Type B pancreatic cell (in vitro differentiated cells): ENCODE measurements around the gene MOBP. TPM values are rescaled to one million over a fixed set of nuclear protein-coding genes. Genes with fewer than 3 reads are reported as not detected.

Source experiments
- DNase-seq: peaks from one replicate; pipeline ENCODE4 v3.0.0; 2021; ENCODE audit warnings: mixed read lengths; ENCODE audit not compliant: unreplicated experiment; ENCODE audit errors: extremely low spot score
- H3K27ac Mint-ChIP-seq: 2 replicates; pipeline ENCODE4 v1.8.0; 2021; ENCODE audit warnings: mild to moderate bottlenecking, mixed read lengths
- H3K27me3 Mint-ChIP-seq: 2 replicates; pipeline ENCODE4 v1.8.0; 2021; ENCODE audit warnings: mixed read lengths
- H3K36me3 Mint-ChIP-seq: 2 replicates; pipeline ENCODE4 v1.8.0; 2021; ENCODE audit warnings: mixed read lengths
- H3K4me1 Mint-ChIP-seq: one replicate; pipeline ENCODE4 v1.8.0; 2021; ENCODE audit warnings: mixed read lengths; ENCODE audit not compliant: unreplicated experiment
- H3K4me3 Mint-ChIP-seq: 2 replicates; pipeline ENCODE4 v1.8.0; 2021; ENCODE audit warnings: mild to moderate bottlenecking, mixed read lengths
- H3K9me3 Mint-ChIP-seq: 2 replicates; pipeline ENCODE4 v1.8.0; 2021; ENCODE audit warnings: mixed read lengths
- CTCF ChIP-seq: fragments of 200-600 bp; sonication (generic); conservative IDR thresholded peaks from 2 replicates; pipeline ENCODE4 v1.5.0; 2021; ENCODE audit warnings: antibody characterized with exemption, mild to moderate bottlenecking
- total RNA-seq: library from RNA; stranded (reverse); gene quantifications from 2 replicates; pipeline ENCODE4 v1.2.1, GENCODE V29; 2021; ENCODE audit warnings: low replicate concordance

MOBP gene
- total RNA-seq, 1 donor from 2014 or later = not detected

GRCh38 chr3:39435006-39435748, 32.3 kb upstream of the MOBP start:
- Mint-ChIP-seq H3K27ac (no peak overlapping the region), H3K9me3 (no peaks in the 10 kb centered on the region), H3K4me1 (no peaks in the 10 kb centered on the region), H3K4me3 (no peak overlapping the region), H3K27me3 (peaks cover under 1% of the 10 kb centered on the region), H3K36me3 (no peaks in the 10 kb centered on the region)
- TF ChIP-seq CTCF = no peak
- no peak for DNase-seq

GRCh38 chr3:39438880-39439279, 28.6 kb upstream of the MOBP start:
- no peaks in the 10 kb centered on the region for H3K36me3 Mint-ChIP-seq
- no peaks in the 10 kb centered on the region for H3K4me1 Mint-ChIP-seq
- no peaks in the 10 kb centered on the region for H3K9me3 Mint-ChIP-seq
- DNase-seq = no peak
- H3K27ac Mint-ChIP-seq = no peak overlapping the region
- H3K27me3 Mint-ChIP-seq = no peaks in the 10 kb centered on the region
- no peak for TF ChIP-seq CTCF
- no peak overlapping the region for H3K4me3 Mint-ChIP-seq

GRCh38 chr3:39440316-39440715, 27.2 kb upstream of the MOBP start:
- no peak overlapping the region for H3K4me3 Mint-ChIP-seq
- peaks cover 10% of the 10 kb centered on the region for H3K27me3 Mint-ChIP-seq
- no peak for TF ChIP-seq CTCF
- H3K4me1 Mint-ChIP-seq = no peaks in the 10 kb centered on the region
- H3K27ac Mint-ChIP-seq = no peak overlapping the region
- no peak for DNase-seq
- no peaks in the 10 kb centered on the region for H3K9me3 Mint-ChIP-seq
- H3K36me3 Mint-ChIP-seq = no peaks in the 10 kb centered on the region

GRCh38 chr3:39443530-39443929, 23.9 kb upstream of the MOBP start:
- H3K4me3 Mint-ChIP-seq = no peak overlapping the region
- no peak for TF ChIP-seq CTCF
- H3K27me3 Mint-ChIP-seq = peaks cover 17% of the 10 kb centered on the region
- no peaks in the 10 kb centered on the region for H3K36me3 Mint-ChIP-seq
- no peak for DNase-seq
- no peaks in the 10 kb centered on the region for H3K9me3 Mint-ChIP-seq
- H3K27ac Mint-ChIP-seq = no peak overlapping the region
- peaks cover 4% of the 10 kb centered on the region for H3K4me1 Mint-ChIP-seq

- TF ChIP-seq CTCF = no peak
- peaks cover 4% of the 10 kb centered on the region for H3K4me1 Mint-ChIP-seq
- H3K27me3 Mint-ChIP-seq = peaks cover 17% of the 10 kb centered on the region
- no peaks in the 10 kb centered on the region for H3K36me3 Mint-ChIP-seq
- H3K9me3 Mint-ChIP-seq = no peaks in the 10 kb centered on the region
- H3K4me3 Mint-ChIP-seq = no peak overlapping the region
- DNase-seq = no peak
- H3K27ac Mint-ChIP-seq = no peak overlapping the region
Observed at GRCh38 chr3:39445927-39446326, 21.6 kb upstream of the MOBP start.
